DOHH2 (cell line): Measurements from ENCODE around the gene RNLS.

ENCODE experiments used
- H3F3A ChIP-seq: fragments of 200-600 bp; sonication (generic), shearing (Covaris generic); 2 replicates; pipeline ENCODE4 v1.6.0; 2016; ENCODE audit warnings: antibody characterized with exemption, mild to moderate bottlenecking; ENCODE audit not compliant: control insufficient read depth, insufficient read depth
- H3K27ac ChIP-seq: fragments of 200-600 bp; sonication (generic); 2 replicates; pipeline ENCODE4 v1.5.1; 2014; ENCODE audit warnings: low read depth, mild to moderate bottlenecking, low read length, moderate library complexity
- H3K27me3 ChIP-seq: fragments of 200-600 bp; sonication (generic); 2 replicates; pipeline ENCODE4 v1.6.1; 2014; ENCODE audit warnings: mild to moderate bottlenecking, low read length, mixed read lengths; ENCODE audit not compliant: control insufficient read depth
- H3K36me3 ChIP-seq: fragments of 200-600 bp; sonication (generic); 2 replicates; pipeline ENCODE4 v1.6.1; 2014; ENCODE audit warnings: mild to moderate bottlenecking, low read length, moderate library complexity, mixed read lengths; ENCODE audit not compliant: control insufficient read depth
- H3K4me1 ChIP-seq: fragments of 200-600 bp; sonication (generic); 2 replicates; pipeline ENCODE4 v1.6.1; 2014; ENCODE audit warnings: mild to moderate bottlenecking, low read length, mixed read lengths; ENCODE audit not compliant: control insufficient read depth
- H3K4me2 ChIP-seq: fragments of 200-600 bp; sonication (generic); 2 replicates; pipeline ENCODE4 v1.6.0; 2014; ENCODE audit warnings: mild to moderate bottlenecking, low read length, moderate library complexity
- H3K4me3 ChIP-seq: fragments of 200-600 bp; sonication (generic); 2 replicates; pipeline ENCODE4 v1.5.1; 2014; ENCODE audit warnings: mild to moderate bottlenecking, low read length, mixed read lengths
- H3K79me2 ChIP-seq: fragments of 200-600 bp; sonication (generic); 2 replicates; pipeline ENCODE4 v1.6.1; 2014; ENCODE audit warnings: mild to moderate bottlenecking, low read length, mixed read lengths; ENCODE audit not compliant: control insufficient read depth
- H3K9me2 ChIP-seq: fragments of 200-600 bp; sonication (generic); replicated peaks from 2 replicates; pipeline ENCODE4 v1.6.1; 2014; ENCODE audit warnings: mild to moderate bottlenecking, low read length, mixed read lengths; ENCODE audit not compliant: control insufficient read depth
- H3K9me3 ChIP-seq: fragments of 200-600 bp; sonication (generic); 2 replicates; pipeline ENCODE4 v1.6.1; 2014; ENCODE audit warnings: antibody characterized with exemption, low read length, mixed read lengths; ENCODE audit not compliant: control insufficient read depth, insufficient read depth
- H4K20me1 ChIP-seq: fragments of 200-600 bp; sonication (generic); 2 replicates; pipeline ENCODE4 v1.6.0; 2014; ENCODE audit warnings: low read depth, mild to moderate bottlenecking, antibody characterized with exemption, low read length, moderate library complexity; ENCODE audit not compliant: control insufficient read depth, insufficient read depth
- CTCF ChIP-seq: fragments of 200-600 bp; sonication (generic); IDR thresholded peaks from one replicate; pipeline ENCODE4 v1.5.1; 2014; ENCODE audit warnings: antibody characterized with exemption, mild to moderate bottlenecking, low read depth, low read length; ENCODE audit not compliant: poor library complexity, severe bottlenecking
- EZH2phosphoT487 ChIP-seq: fragments of 200-600 bp; sonication (generic); IDR thresholded peaks from 2 replicates; pipeline ENCODE4 v1.6.1; 2017; ENCODE audit warnings: borderline replicate concordance, mild to moderate bottlenecking, antibody characterized with exemption, low read length, moderate library complexity, mixed read lengths

The RNLS gene

GRCh38 chr10:88411772-88412349 lies 171.3 kb downstream of the RNLS start:
- Histone ChIP-seq H3K9me3 (no peaks in the 10 kb centered on the region), H4K20me1 (no peaks in the 10 kb centered on the region), H3K27ac (no peak overlapping the region), H3K36me3 (no peaks in the 10 kb centered on the region), H3K27me3 (no peaks in the 10 kb centered on the region), H3K4me3 (no peak overlapping the region), H3K9me2 (no peaks in the 10 kb centered on the region), H3F3A (no peaks in the 10 kb centered on the region), H3K4me2 (no peak overlapping the region), H3K4me1 (peaks cover 18% of the 10 kb centered on the region), H3K79me2 (no peaks in the 10 kb centered on the region)
- no peak for TF ChIP-seq CTCF
- no peak for TF ChIP-seq EZH2phosphoT487

GRCh38 chr10:88409824-88410223 lies 173.3 kb downstream of the RNLS start:
- Histone ChIP-seq H3K4me2 (no peak overlapping the region), H3K79me2 (no peaks in the 10 kb centered on the region), H3K4me1 (peaks cover 18% of the 10 kb centered on the region), H3K9me3 (no peaks in the 10 kb centered on the region), H3K9me2 (no peaks in the 10 kb centered on the region), H3F3A (no peaks in the 10 kb centered on the region), H3K27ac (no peak overlapping the region), H3K36me3 (no peaks in the 10 kb centered on the region), H4K20me1 (no peaks in the 10 kb centered on the region), H3K27me3 (no peaks in the 10 kb centered on the region), H3K4me3 (no peak overlapping the region)
- TF ChIP-seq EZH2phosphoT487 = no peak
- TF ChIP-seq CTCF = no peak

- Histone ChIP-seq H3K27ac (no peak overlapping the region), H3K36me3 (no peaks in the 10 kb centered on the region), H4K20me1 (no peaks in the 10 kb centered on the region), H3K4me3 (no peak overlapping the region), H3F3A (no peaks in the 10 kb centered on the region), H3K9me3 (no peaks in the 10 kb centered on the region), H3K4me2 (no peak overlapping the region), H3K4me1 (peaks cover 18% of the 10 kb centered on the region), H3K79me2 (no peaks in the 10 kb centered on the region), H3K27me3 (no peaks in the 10 kb centered on the region), H3K9me2 (no peaks in the 10 kb centered on the region)
- TF ChIP-seq EZH2phosphoT487 (no peak), CTCF (no peak)
Observed at GRCh38 chr10:88409236-88409635, 173.9 kb downstream of the RNLS start.

GRCh38 chr10:88408096-88408495 lies 175.0 kb downstream of the RNLS start:
- Histone ChIP-seq H3K4me2 (no peak overlapping the region), H3K27ac (no peak overlapping the region), H3K9me2 (no peaks in the 10 kb centered on the region), H3F3A (no peaks in the 10 kb centered on the region), H3K36me3 (no peaks in the 10 kb centered on the region), H3K4me1 (peaks cover 9% of the 10 kb centered on the region; the same call in 1 of the 2 replicates), H3K79me2 (no peaks in the 10 kb centered on the region), H3K27me3 (no peaks in the 10 kb centered on the region), H4K20me1 (no peaks in the 10 kb centered on the region), H3K4me3 (no peak overlapping the region), H3K9me3 (no peaks in the 10 kb centered on the region)
- TF ChIP-seq CTCF (no peak), EZH2phosphoT487 (no peak)
